ENCODE measurements around the gene DUS2. TPM values are rescaled to one million over a fixed set of nuclear protein-coding genes. Genes with fewer than 3 reads are reported as not detected.
A peak's percentile ranks its signal among the peaks of the same experiment; 100 is the strongest.

DUS2 gene
- total and polyA plus RNA-seq, 2 of the 8 experiments (the other 6 are each of a cell fraction or from before 2014, with no cell fraction given) = 17.2 to 27.0 TPM

- no peak overlapping the region for H3K14ac ChIP-seq (ENCODE audit: insufficient read length)
- peaks cover 0 to 12% (median 8%) of the 10 kb centered on the region in 4 experiments; a peak in 5 of 7 replicates for H3K27me3 ChIP-seq (replicated peaks in 1 of 4; ENCODE audit: control insufficient read depth in 3 of 4, extremely low read depth in 1 of 4, insufficient read depth in 3 of 4, low read length in 3 of 4)
- no peak overlapping the region for H2AFZ ChIP-seq (ENCODE audit: low read length)
- no peak overlapping the region for H3K4ac ChIP-seq (replicated peaks; ENCODE audit: insufficient read length, low read depth, low read length)
- 0 out of 2 replicates have a peak overlapping the region, but pooled peaks have one; percentile 27 for H2BK12ac ChIP-seq (ENCODE audit: low read depth, low read length)
- H3K23me2 ChIP-seq (ENCODE audit: low read depth, low read length) = no peaks in the 10 kb centered on the region; the same call in 1 of the 2 replicates
- H3K36me3 ChIP-seq (ENCODE audit: control insufficient read depth in 2 of 4, insufficient read depth in 4 of 4, low read length in 3 of 4) = no peaks in the 10 kb centered on the region
- H2AK5ac ChIP-seq (ENCODE audit: low read depth, low read length) = no peak overlapping the region
- CTCF ChIA-PET (ENCODE audit: partially characterized antibody) = interaction anchor here (0.6 to 4.1 kb wide), 5 partner anchors 8 to 54 kb away, joined by 3 to 23 read pairs (median 3); partner anchors contain the start of gene DPEP2
- H2BK20ac ChIP-seq (ENCODE audit: low read length) = no peak overlapping the region
- no peak overlapping the region for H3K4me2 ChIP-seq (ENCODE audit: insufficient read depth in 1 of 2, low read depth in 2 of 2, low read length in 2 of 2)
- no peak overlapping the region for H3K9ac ChIP-seq (replicated peaks in 1 of 4; ENCODE audit: extremely low read depth in 1 of 4, low read depth in 3 of 4, low read length in 3 of 4)
- no peak overlapping the region for H2BK120ac ChIP-seq (replicated peaks; ENCODE audit: low read depth, low read length)
- 94% methylated on average over 7 of the region's 8 CpGs; no CpG with 5 or more reads in 1 of the 2 experiments for WGBS, 2 experiments (ENCODE audit: extremely low coverage in 1 of 2, insufficient coverage in 1 of 2, insufficient read length in 1 of 2, insufficient replicate concordance in 2 of 2, low coverage in 1 of 2, low lambda C conversion rate in 2 of 2, missing lambda C conversion rate in 1 of 2)
- no peak overlapping the region for H3K56ac ChIP-seq (replicated peaks; ENCODE audit: insufficient read length, low read depth, low read length)
- TF ChIP-seq RFX5 (IDR thresholded peaks at IDR 0.05; ENCODE audit: borderline replicate concordance, low read depth, low read length) = no peak
- no peak for TF ChIP-seq RNF2 (IDR thresholded peaks at IDR 0.05; ENCODE audit: borderline replicate concordance, low read depth, low read length, missing control alignments, poor library complexity, severe bottlenecking)
- TF ChIP-seq KDM5A (IDR thresholded peaks at IDR 0.05; ENCODE audit: low read length) = no peak
- no peak for TF ChIP-seq EGR1 (IDR thresholded peaks at IDR 0.05; ENCODE audit: borderline replicate concordance, low read depth, low read length)
- TF ChIP-seq CTBP2 (IDR thresholded peaks at IDR 0.05; ENCODE audit: borderline replicate concordance, insufficient read depth, insufficient read length, low read length) = no peak
- TF ChIP-seq RXRA (IDR thresholded peaks at IDR 0.05; ENCODE audit: insufficient read depth, low read depth, low read length) = no peak
- TF ChIP-seq SP4 (IDR thresholded peaks at IDR 0.05; ENCODE audit: low read length) = no peak
- no peak for TF ChIP-seq ATF2 (IDR thresholded peaks at IDR 0.05; ENCODE audit: low read length)
- no peak overlapping the region for H3K27ac ChIP-seq (ENCODE audit: low read depth, low read length)
- H4K5ac ChIP-seq (ENCODE audit: insufficient read length, low read depth, low read length) = no peak overlapping the region
- H3K4me3 ChIP-seq (ENCODE audit: extremely low read depth in 1 of 4, insufficient read depth in 2 of 4, low read depth in 3 of 4, low read length in 4 of 4) = no peak overlapping the region
- H3K18ac ChIP-seq (ENCODE audit: extremely low read depth, low read length) = no peak overlapping the region
- H4K8ac ChIP-seq (ENCODE audit: extremely low read depth, insufficient read depth, low read length) = peak overlapping the region; percentile 77; the same call in 1 of the 2 replicates
- H3K9me3 ChIP-seq (ENCODE audit: insufficient read depth in 2 of 2, low read depth in 1 of 2, low read length in 1 of 2) = no peaks in the 10 kb centered on the region
- H2BK5ac ChIP-seq (ENCODE audit: low read depth, low read length) = no peak overlapping the region
- DNase-seq (ENCODE audit: low read depth in 1 of 2, low spot score in 2 of 2) (no peak), FAIRE-seq (no peak)
- POLR2A ChIA-PET (ENCODE audit: partially characterized antibody) = interaction anchor here (0.6 to 5.1 kb wide), 2 partner anchors 33 to 94 kb away, joined by 3 to 26 read pairs; partner anchors contain the start of genes DDX28 and DUS2
- no peak overlapping the region for H2BK15ac ChIP-seq (ENCODE audit: low read length)
- no peak overlapping the region for H4K91ac ChIP-seq (replicated peaks; ENCODE audit: insufficient read length, low read length)
- H3K4me1 ChIP-seq (replicated peaks in 1 of 4; ENCODE audit: control insufficient read depth in 3 of 4, insufficient read depth in 4 of 4, low read length in 3 of 4) = no peaks in the 10 kb centered on the region; a peak in 3 of 7 replicates
- no peaks in the 10 kb centered on the region; the same call in 1 of the 2 replicates for H3K79me1 ChIP-seq (ENCODE audit: low read depth, low read length)
- no peak overlapping the region for H3K23ac ChIP-seq (ENCODE audit: insufficient read length)
- no peaks in the 10 kb centered on the region for H4K20me1 ChIP-seq (replicated peaks in 1 of 2; ENCODE audit: control insufficient read depth in 1 of 2, insufficient read depth in 2 of 2, low read length in 2 of 2)
- no peaks in the 10 kb centered on the region for H3K79me2 ChIP-seq (ENCODE audit: control insufficient read depth in 1 of 2, insufficient read depth in 2 of 2, low read length in 2 of 2)
Measured at GRCh38 chr16:67989322-67990017, 33.6 kb upstream of the DUS2 start.

Measured in H1 (cell line).